K562 treated with DMSO at 1 percent for 12 hours (cell line): ENCODE data around the gene ZNF24. TPM values are rescaled to one million over a fixed set of nuclear protein-coding genes. Genes with fewer than 3 reads are reported as not detected.

Source experiments
- total RNA-seq: library from RNA; unstranded; fragments of 300-600 nt; gene quantifications from 2 replicates; pipeline ENCODE4 v1.2.3, GENCODE V29; 2022; ENCODE audit not compliant: insufficient read depth

The ZNF24 gene
- total RNA-seq = 13.1 and 45.2 TPM in 2 replicates

GRCh38 chr18:35343936-35344735 lies at the start of gene ZNF24:
Gene ZNF24, minus strand, starts transcription at chr18:35344420. Its CDS starts 3,770 bp downstream, at chr18:35340650.

GRCh38 chr18:35376742-35377695 lies 32.8 kb upstream of the ZNF24 start, which contains the start of gene ZNF396:
Gene ZNF396, minus strand, starts transcription at chr18:35377337. Its CDS starts 3,045 bp downstream, at chr18:35374292.

GRCh38 chr18:35290094-35290735 lies 54.0 kb downstream of the ZNF24 start, which contains the start of gene ZSCAN30:
Gene ZSCAN30, minus strand, starts transcription at chr18:35290229. Its CDS starts 25,877 bp downstream, at chr18:35264352.

Other genes with a start within 250 kb of the ZNF24 start
- 3.8 and 13.5 TPM in 2 replicates for gene ZNF397, start 103.4 kb downstream of the ZNF24 start, total RNA-seq
- gene ZSCAN30, start 54.2 kb downstream of the ZNF24 start, total RNA-seq = 2.6 and 13.3 TPM in 2 replicates
- gene ZNF396, start 32.9 kb upstream of the ZNF24 start, total RNA-seq = 0.97 and 2.3 TPM in 2 replicates
- 41.1 and 48.9 TPM in 2 replicates for gene INO80C, start 153.5 kb upstream of the ZNF24 start, total RNA-seq
- 12.4 and 37.3 TPM in 2 replicates for gene GALNT1, start 237.3 kb upstream of the ZNF24 start, total RNA-seq